LoVo (cell line): ENCODE results near the gene NPB.

Experiments used
- DNase-seq: peaks from one replicate; pipeline ENCODE4 v3.0.0-alpha.2; 2016; ENCODE audit warnings: low spot score

NPB gene

GRCh38 chr17:81902023-81902652, at the start of gene NPB:
TSS of gene NPB (plus strand) at chr17:81902238. CDS start at chr17:81902278, 40 bp downstream.
- DNase-seq, result no peak

- DNase-seq, result no peak
These were observed 46.9 kb upstream of the NPB start for GRCh38 chr17:81854974-81855774.

DNA sequence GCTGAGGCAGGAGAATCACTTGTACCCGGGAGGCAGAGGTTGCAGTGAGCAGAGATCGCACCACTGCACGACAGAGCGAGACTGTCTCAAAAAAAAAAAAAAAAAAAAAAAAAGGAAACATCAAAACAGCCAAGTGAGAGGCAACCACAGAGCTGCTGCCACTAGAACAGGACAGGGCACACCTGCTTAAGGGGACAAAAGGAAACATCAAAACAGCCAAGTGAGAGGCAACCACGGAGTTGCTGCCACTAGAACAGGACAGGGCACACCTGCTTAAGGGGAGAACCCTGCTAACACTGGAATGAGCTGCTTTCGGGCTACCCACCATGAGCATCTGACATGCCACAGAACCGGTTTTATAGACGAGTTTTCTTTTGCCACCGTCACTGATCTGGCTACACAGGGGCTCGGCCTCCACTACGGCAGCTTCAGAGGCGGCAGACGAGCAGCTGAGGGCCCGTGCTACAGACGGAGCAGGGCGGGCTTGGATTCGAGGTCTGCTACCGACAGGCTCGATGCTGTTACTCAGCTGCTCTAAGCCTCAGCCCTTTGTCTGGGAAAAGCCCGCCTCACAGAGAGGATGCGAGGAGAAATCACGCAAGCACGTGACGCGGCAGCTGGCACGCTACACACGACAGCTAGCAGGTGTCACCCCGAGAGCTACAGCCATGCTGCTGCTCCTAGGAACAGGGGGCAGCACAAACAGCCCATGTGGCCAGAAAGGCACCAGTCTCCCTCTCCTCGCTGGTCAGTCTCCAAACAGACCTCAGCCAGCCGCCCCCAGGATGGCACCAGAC, 43.7 kb upstream of the NPB start:
- no peak for DNase-seq

DNA sequence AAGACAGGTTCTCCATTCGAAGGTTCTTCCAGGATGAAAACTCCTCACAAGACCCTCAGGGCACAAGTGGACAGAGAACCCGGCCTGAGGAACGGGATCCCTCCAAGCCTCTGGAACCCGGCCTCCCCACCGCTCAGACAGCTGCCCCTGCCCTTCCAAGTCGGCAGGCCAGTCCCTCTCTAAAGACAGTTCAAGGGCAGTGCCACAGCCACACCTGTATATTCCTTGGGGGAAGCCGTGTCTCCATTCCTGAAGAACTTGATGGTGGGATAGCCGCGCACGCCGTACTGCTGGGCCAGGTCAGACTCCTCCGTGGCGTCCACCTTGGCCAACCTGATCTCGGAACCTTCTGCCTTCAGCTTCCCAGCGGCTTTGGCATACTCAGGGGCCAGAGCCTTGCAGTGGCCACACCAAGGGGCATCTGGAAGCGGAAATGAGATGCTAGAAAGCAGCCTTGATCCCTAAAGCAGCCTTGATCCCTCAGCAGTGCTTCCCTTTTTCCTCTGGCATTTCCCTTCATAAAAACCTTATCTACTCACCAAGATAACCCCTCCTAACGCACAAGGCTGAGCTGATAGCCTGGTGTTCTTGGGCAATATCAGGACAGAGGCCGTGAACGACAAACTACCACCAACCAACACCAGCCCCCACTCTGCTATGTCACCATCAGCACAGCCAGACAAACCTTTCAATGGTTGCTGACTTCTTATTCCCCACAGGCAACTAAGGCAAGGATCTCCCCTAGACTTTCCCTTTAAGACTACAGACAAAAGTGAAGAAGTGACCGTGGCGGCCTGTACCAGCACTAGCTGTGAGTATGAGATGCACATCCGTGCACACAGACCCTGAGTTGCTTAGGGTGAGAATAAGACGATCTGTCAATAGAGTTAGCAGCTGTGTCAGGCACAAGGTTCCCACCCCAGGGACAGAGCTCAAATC, 42.8 kb upstream of the NPB start:
- DNase-seq, result no peak

- DNase-seq, result no peak
These were observed 41.9 kb upstream of the NPB start, which contains the start of gene P4HB for GRCh38 chr17:81859906-81860755. TSS of gene P4HB (minus strand) at chr17:81860535. CDS start at chr17:81860471, 64 bp downstream.

DNA sequence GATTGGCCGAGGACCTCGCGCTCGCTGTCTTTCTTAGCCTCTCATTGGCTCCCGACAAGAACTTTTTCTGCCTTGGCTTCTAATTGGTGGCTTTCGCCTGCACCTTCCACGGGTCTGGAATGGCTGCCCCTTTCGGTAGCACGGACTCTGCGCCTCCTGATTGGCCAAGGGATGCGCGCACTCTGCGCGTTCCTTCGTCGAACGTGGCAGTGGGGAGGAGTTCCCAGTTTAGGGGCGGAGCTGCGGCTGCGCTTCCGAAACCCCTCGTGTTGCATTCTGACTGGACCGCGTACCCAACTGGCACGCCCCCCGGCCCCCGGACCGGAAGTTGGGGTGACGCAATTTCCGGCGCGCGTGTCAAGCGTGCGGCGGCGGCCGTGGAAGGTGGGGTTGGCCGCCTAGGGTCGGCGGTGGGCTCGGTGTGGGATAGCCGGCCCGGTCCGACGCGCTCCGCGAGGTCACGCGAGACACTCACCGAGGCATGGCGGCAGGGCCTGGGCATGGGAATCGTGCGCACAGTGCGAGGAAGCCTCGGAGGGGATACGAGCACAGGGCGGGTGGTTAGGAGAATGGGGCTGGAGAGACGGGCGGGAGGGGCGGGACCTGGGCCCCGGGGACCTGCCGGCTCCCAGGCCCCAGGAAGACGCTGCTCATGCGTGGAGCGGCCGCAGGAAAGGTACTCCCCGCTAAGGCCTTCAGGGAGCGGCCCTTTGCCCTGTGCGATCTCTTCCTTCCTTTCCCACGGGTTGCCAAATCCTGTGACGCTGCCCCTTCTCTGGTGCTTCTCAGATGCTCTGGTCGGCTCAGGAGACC, 41.1 kb upstream of the NPB start:
- peak; percentile 100 for DNase-seq

DNA sequence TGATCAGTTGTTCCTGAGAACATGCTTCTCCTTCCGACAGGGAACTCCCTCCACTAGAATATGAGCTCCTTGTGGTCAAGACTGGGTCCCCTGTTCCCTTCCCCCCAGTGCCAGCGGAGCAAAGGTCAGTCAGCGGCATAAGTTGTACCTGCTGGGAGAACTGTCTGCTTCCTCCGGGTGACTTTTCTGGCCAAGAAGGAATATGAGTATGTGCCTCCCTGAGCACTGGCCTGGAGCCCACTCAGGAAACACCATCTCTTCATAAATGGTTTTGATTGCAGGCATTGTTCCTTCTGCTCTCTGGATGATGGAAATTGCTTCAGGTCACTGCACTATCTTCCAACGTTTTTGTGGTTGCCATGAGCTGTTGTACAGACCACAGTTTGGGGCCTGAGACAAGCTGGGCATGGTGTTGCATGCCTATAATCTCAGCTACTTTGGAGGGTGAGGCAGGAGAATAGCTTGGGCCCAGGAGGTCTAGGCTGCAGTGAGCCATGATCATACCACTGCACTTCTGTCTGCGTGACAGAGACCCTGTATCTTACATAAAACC, 38.8 kb upstream of the NPB start:
- no peak for DNase-seq

GRCh38 chr17:81863833-81864768, 37.9 kb upstream of the NPB start:
- no peak for DNase-seq

DNA sequence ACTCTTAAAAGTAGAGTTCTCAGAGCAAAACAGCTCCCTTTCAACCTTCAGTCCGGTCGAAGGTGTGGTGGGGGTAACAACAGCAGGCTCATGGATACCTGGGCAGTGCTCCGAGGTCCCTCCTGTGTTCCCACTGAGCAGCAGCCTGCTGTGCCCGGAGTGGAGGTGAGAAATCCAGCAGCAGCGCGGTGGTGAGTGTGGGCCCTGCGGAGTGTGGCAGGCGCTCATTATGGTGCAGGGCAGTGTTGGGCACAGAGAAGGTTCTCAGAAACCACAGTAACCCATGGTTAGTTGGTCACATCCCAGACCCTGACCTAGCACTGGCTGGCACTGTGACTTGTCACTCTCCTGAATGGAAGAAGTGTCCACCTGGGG, 36.7 kb upstream of the NPB start:
- DNase-seq, result no peak

- no peak for DNase-seq
These were observed 36.2 kb upstream of the NPB start for GRCh38 chr17:81865733-81866439.

DNA sequence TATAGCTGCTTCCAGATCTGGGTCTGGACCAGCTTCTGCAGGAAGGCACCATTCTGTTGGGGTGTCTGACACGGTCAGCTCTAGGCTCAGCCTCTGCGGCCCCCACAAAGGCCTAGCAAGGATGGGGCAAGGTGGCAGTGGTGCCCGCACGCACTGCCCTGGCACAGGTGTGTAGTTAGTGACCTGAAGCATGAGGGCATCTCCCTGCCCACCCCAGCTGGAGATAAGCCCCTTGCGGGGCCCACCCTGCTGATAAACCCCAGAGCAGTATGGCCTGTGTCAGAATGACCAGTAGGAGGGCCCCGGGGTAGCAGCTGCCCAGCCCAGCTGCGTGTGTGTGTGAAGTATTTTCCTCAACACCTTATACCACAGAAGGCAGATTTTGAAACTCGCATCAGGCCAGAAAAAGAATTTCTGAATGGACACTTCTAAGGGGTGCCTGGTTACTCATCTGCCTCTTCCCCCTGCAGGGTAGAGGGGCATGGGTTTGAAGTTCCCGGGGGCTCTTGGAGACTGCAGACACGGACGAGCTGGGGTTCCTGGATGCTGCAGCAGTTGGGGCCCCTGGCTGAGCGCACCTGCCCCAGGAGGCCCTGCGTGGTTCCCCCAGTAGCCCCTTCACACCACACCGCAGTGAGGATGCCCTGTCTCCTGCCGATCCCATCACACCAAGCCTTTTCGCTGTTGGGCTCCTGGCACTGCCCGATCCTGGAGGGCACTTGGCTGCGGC, 35.4 kb upstream of the NPB start:
- no peak for DNase-seq

- no peak for DNase-seq
These were observed 34.7 kb upstream of the NPB start for GRCh38 chr17:81867170-81867990.

GRCh38 chr17:81867991-81868673, 33.9 kb upstream of the NPB start:
- no peak for DNase-seq

- DNase-seq, result no peak
These were observed 33.3 kb upstream of the NPB start for GRCh38 chr17:81868674-81869220.
